HG03097 (cell line): ENCODE data around the gene B3GNT9.

ENCODE experiments used
- ATAC-seq: cut with Tn5 transposase; IDR thresholded peaks from one replicate; pipeline ENCODE4 v1.9.1; 2021; ENCODE audit not compliant: unreplicated experiment, low FRiP score

The B3GNT9 gene, protein sequence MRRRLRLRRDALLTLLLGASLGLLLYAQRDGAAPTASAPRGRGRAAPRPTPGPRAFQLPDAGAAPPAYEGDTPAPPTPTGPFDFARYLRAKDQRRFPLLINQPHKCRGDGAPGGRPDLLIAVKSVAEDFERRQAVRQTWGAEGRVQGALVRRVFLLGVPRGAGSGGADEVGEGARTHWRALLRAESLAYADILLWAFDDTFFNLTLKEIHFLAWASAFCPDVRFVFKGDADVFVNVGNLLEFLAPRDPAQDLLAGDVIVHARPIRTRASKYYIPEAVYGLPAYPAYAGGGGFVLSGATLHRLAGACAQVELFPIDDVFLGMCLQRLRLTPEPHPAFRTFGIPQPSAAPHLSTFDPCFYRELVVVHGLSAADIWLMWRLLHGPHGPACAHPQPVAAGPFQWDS

DNA sequence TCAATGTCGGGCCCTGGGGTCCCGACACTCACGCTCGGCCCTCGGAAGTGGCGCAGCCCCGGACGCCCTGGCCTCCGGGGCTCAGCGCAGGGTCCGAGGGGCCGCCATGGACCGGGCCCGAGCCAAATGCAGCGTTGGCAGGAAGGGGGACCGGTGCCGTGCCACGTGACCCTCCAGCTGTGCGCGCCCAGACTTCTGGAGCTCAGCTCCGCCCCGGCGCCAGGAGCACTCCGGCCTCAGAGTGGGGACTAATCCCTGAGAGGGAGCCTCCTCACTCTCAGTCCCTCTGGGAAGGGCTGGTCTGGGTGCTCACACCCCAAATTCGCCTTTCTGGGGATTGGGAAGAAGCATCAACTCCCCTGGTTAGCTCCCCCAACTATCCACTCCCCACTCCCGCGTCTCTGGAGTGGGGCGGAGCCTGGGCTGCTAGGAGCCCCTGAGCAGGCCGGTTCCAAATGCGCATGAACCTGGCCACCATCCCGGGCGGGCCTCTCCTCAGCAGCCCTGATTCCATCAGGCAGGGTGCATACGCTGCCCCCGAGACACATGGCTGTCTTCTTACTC, at the start of gene B3GNT9:
Gene B3GNT9, minus strand, starts transcription at position 166 of the 564 bp plus-strand sequence. CDS start 513 bp downstream, outside the sequence.
- ATAC-seq, result no peak

DNA sequence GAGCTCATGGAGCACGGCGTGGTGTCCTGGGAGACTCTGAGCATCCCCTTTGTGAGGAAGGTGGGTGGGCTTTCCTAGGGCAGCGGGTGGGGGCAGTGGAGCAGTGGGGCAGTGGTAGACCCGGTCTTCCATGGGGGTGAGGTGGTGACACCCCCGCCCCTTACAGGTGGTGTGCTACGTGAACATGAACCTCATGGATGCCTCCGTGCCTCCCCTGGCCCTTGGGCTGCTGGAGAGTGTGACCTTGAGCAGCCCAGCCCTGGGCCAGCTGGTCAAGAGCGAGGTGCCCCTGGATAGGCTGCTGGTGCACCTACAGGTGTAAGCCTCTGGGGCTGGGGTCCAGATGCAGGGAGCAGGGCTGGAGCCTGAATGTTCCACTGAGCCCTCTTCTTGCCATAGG, 49.7 kb upstream of the B3GNT9 start:
- ATAC-seq, result no peak

DNA sequence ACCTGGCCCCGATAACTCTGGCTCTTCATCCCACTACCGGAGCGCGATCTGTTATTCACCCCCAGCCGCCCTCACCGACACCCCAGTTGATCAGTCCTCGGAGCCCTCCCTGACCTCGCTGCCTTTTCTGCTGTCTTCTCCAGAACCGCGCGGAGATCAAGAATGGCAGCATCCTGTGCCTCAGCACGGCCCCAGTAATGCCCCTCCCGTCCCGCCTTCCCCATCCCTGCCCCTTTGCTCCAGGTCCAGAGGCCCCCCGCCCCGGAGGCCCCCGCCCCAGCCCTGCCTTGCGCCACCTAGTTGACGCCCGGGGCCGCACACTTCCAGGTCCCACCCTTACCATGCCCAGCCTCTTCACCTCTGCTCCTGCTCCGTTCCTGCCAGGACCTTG, 49.0 kb upstream of the B3GNT9 start:
- ATAC-seq, result no peak

DNA sequence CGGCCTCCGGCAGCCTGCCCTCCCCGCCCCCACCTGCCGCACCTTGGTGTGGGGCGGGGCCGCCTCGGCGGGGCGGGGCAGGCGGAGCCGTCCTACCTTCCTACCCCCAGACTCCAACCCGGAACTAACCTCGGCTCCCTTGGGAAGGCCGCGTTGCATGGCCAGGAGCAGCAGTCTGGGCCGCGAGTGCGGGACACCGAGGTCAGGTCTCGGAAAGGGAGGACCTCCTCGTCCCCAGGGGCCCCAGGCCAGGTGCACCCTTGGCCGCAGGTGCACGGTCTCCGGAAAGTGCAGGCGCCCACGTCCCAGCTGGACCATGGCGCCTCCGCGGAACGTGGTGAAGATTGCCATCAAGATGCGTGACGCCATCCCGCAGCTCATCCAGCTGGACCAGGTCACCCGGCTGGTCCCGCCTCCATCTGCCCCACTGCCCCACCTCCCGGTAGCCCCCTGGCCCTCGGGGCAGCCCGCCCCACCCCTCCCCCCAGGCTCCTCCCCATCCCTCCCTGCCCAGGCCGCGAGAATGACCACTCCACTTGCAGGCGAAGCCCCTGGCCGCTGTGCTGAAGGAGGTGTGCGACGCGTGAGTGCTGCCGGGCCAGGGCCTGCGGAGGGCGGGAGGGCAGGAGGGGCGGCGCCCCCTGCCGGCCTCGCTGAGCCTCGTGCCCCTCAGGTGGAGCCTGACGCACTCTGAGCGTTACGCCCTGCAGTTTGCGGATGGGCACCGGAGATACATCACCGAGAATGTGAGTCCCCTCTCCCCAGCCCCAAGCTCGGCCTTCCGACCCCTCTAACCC, 48.4 kb upstream of the B3GNT9 start, which contains the start of gene ELMO3:
Gene ELMO3, plus strand, starts transcription at position 121 of the 797 bp plus-strand sequence. Its CDS starts 196 bp downstream, at position 317.
- ATAC-seq, result no peak

DNA sequence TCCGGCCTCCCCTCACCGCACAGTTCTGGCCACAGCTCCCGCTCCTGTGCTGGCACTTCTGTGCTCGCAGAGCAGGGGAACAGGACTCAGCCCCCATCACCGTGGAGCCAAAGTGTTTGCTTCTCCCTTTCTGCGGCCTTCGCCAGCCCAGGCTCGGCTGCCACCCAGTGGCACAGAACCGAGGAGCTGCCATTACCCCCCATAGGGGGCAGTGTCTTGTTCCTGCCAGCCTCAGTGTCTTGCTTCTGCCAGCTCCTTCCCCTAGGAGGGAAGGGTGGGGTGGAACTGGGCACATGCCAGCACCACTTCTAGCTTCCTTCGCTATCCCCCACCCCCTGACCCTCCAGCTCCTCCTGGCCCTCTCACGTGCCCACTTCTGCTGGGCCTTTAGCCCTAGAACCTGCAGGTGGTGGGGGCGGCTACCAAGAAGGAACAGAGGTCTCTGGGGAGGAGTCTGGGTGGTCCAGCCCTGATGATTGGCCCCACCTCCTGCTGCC, 47.5 kb upstream of the B3GNT9 start:
- no peak for ATAC-seq

DNA sequence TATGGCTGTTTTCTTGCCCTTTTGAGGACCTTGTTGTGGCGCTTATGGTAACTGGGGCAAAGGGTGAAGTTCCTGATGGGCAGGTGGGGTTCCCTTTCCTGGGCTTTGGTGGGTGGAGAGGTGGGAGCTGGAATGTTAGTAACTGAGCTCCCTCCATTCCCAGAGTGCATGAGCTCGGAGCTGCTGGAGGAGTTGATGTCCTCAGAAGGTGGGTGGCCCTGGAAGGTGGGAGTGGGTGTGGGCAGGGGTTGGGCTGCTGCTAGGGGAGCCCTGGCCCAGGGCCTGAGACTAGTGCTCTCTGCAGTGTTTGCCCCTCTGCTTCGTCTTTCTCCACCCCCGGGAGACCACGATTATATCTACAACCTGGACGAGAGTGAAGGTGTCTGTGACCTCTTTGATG, 46.9 kb upstream of the B3GNT9 start:
- no peak for ATAC-seq

DNA sequence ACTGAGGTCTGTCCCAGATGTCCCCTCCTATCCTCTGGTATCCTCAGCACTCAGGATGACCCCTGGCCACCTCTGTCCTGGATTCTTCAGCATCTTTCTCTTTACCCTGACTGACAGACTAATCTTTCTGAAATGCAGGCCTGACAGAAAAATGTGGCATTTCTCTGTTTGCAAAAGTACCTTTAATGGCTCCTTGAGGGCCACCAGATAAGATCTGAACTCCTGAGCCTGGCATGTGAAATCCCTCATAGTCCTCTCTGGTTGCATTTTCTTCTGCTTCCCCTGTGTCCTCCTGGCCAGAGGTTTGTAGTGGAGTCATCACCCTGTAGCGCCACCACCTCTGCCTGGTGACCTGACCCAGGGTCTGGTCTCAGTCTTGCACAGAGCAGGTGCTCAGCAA, 46.1 kb upstream of the B3GNT9 start:
- no peak for ATAC-seq

DNA sequence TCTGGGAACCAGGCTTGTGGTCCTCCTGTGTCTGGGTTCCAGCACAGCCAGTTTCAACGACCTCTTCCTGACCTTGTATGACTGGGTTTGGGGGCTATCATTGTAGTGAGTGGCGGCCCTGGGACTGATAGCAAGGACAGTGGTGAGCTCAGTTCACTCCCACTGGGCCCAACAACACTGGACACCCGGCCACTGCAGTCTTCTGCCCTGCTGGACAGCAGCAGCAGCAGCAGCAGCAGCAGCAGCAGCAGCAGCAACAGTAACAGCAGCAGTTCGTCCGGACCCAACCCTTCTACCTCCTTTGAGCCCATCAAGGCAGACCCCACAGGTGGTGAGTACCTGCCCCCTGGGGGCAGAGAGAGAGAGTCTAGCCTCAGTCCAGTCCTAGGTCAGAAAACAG, 44.9 kb upstream of the B3GNT9 start:
- no peak for ATAC-seq

DNA sequence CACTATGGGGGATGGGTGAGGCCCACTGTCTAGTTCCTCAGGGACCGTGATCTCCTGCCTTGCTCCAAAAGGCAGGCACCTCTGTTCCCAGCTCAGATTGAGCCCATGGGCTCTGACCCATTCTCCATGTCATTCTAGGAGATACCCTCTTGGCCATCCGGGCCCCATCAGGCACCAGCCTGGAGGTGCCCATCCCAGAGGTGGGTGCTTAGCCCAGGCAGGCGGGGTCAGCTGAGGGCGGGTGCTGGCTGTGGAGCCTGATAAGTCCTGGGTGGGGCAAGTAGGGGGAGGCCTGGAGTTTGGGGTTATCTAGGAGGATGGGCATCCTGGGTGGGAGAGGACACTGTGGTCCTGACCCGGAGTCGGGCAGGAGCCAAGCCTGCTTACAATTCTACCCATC, 43.5 kb upstream of the B3GNT9 start:
- no peak for ATAC-seq

DNA sequence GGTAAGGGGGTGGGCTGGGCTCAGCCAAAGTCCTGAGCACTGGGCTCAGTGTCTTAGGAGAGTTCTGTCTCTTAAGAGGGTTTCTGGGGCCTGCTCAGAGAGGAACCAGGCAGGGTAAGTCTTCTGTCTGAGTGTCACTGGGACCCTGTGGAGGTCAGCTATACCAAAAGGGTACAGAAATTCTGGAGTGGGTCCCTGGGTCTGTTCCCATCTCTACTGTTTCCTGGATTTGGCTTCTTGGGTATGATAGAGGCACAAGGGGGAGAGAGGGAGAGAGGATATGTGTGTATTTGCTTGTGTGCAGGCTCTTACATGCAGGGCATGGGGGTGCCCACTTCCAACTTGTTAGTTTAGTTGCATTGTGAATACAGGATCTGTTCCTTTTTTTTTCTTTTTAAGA, 42.7 kb upstream of the B3GNT9 start:
- no peak for ATAC-seq

DNA sequence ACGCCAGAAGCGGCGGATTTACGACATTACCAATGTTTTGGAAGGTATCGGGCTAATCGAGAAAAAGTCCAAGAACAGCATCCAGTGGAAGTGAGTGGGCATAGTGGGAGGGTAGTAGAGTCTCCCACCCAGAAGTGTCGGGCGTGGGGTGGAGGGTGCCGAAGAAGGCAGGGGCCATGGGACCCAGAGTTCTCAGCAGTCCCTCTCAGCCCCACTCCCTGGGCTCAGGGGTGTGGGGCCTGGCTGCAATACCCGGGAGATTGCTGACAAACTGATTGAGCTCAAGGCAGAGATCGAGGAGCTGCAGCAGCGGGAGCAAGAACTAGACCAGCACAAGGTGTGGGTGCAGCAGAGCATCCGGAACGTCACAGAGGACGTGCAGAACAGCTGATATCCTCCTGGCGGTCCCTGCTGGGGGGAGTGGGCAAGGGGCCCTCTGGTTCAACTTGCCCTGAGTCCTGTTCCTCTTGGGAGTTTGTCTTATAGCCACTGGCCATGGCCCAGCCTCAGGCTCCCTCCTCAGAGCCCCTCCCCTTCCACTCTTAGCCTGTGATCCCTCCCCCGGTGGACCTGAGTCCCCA, 42.1 kb upstream of the B3GNT9 start:
- ATAC-seq, result no peak

DNA sequence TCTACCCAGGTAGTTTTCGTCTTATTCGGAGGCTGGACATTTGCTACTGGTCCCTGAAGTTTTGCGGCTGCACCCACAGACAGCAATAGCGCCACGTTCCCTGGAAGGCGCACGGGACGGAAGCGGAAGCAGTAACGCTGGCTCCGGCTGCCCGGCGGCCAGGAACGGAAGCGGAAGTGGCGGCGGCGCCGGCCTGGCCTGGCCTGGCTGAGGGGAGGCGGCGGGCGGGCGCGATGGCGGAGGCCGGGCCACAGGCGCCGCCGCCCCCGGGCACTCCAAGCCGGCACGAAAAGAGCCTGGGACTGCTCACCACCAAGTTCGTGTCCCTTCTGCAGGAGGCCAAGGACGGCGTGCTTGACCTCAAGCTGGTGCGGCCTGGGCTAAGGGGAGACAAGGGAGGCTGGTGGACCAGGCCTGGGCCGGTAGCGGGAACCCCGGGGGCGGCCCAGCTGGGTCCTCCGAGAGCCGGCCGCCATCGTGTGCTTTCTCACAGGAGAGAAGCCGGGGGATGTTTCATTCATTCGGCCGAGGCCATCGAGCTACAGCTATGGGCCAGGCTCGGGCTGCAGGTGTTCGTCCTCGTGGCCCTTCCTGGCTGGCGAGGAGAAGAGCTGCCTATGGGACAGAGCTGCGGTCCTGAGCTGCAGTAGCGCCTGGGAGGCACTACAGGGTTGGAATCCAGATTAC, 41.3 kb upstream of the B3GNT9 start, which contains the start of gene E2F4:
Gene E2F4, plus strand, starts transcription at position 161 of the 687 bp plus-strand sequence. Its CDS starts 73 bp downstream, at position 234.
- peak; percentile 55 for ATAC-seq

DNA sequence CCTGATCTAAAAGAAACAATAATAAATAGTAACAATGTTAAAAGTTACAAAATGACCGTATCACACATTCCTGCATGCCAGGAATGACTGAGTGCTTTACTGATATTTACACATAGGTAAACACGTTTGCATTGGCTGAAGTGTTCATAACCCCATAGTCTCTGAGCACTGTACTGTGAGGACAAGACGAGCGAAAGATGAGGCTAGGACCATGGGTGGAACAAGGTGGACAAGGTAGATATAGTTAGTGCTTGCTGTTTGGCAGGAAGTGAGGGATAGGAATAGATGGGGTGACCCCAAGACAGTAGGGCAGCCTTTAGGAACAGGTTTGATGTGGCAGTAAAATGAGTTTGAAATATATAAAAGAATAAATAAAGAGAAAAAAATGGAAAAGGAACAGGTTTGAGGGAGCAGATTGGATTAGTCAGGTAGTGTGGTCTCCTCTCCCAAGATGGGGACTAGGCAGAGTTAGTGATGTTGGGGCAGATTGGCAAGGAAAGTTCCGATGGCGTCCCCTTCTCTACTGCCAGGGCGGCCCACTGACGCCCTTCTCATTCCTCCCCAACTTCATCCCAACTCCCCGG, 40.7 kb upstream of the B3GNT9 start:
- no peak for ATAC-seq

DNA sequence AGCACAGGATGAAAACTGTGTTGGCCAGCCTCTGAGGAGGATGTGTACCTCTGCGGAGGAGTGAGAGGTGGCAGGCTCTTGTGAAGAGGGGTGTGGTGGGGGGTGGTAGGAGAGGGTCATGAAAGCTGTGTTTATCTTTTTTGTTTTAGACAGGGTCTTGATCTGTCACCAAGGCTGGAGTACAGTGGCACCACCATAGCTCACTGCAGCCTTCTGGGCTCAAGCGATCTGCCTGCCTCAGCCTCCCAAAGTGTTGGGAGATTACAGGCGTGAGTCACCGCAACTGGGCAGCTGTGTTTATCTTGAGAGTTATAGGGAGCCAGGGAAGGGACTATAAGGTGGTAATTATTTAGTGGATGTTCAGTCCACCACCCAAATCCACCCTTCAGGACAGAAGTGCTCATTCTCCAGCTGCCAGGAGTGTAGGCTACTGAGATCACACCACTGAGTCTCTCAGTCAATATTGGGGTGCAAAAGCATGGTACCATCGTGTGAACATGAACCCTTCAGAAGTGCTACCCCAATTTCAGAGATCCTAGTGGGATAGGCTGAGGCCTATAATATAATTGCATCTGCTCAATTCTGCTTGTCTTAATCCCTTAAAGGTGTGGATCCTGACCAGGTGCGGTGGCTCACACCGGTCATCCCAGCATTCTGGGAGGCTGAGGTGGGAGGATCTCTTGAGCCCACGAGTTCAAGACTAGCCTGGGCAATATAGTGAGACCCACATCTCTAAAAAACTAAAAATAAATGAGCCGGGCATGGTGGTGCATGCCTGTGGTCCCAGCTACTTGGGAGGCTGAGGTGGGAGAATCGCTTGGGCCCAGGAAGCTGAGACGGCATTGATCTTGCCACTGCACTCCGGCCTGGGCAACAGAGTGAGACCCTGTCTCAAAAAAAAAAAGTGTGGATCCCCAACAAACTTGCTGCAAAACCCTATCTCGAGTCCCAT, 39.9 kb upstream of the B3GNT9 start:
- ATAC-seq, result no peak

DNA sequence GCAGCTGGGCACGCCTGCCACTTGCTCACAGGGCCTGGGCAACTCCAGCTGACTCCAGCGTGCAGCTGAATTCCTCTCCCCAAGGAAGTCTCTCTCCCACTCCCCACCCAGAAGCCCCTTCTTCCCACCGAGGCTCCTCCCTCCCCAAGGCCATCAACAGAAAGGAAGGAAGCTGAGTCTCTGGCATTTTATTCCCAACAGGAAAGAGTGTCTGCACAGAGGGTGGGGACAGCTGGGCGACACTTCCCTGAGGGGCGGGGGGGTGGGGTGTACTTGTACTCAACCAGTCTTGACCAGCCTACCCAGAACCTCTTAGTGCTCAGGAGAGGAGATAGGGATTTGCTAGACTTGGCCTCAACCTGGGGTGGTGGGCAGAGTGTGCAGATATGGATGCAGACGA, 39.2 kb upstream of the B3GNT9 start, which contains the start of gene EXOC3L1:
Gene EXOC3L1, minus strand, starts transcription at position 96 of the 400 bp plus-strand sequence. CDS start 460 bp downstream, outside the sequence.
- ATAC-seq, result no peak

DNA sequence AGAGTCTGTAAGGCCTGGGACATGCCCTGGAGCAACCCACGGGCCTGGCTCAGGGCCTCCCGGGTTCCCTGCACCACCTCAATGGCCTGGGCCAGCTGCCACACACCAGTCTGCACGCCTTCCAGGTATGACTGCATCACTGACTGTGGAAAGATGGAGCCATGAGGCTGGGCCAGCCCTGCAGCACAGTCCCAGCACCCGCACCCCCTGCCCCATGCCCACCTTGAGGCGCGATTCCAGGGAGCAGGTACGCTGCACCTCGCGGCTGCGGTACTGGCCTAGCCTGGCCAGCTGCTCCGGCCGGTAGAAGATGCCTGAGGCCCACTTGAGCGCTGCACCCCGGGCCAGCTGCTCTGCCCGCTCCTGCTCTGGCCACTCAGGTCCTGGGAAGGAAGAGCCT, 38.0 kb upstream of the B3GNT9 start:
- no peak for ATAC-seq

DNA sequence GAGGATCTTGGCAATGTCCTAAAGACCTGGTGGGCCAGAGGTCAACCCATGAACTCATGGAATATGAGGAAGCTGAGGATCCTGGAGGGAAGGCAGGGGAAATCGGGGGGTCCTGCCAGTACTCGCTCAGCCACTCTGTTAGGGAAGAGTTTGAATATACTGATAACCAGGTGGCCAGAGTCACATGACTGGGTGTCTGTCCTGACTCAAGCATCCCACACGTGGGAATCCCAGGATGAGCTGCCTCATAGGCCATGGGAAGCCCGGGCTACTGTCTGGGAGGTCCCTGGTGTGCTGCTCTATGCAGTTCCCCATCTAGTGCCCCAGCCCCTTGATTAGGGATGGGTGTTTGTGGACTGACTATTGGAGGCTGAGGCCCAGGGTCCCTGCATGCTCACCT, 37.5 kb upstream of the B3GNT9 start:
- ATAC-seq, result no peak

DNA sequence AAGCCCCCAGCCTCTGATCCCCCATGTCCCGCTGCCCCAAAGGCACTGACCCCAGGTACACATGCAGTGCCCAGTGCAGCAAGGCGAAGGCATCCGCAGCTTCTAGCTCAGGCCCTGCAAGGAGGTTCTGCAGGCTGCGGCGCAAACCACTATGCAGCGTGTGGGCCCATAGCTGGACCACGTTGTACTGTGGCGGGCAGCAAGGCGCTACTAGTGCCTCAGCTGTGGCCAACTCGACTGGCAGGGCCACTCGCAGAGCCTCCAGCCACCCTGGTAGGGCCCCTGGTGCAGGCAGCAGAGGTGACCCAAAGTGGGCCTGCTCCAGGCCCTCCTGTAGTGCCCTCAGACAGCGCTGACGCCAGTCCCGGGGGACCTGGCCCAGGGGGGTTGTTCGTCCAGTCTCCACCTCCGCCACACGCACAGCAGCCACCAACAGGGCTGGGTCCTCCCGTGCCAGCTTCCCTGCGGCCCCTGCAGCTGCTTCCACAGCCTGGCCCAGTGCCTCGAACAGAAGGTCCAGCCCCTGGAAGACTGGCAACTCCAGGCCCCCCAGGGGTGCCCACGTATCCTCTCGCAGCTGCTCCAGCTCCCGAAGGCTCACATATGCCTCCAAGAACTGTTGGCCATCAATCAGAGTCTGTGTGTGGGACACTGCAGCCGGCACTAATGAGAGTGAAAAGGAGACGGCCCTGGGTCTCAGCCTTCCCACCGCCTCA, 36.5 kb upstream of the B3GNT9 start:
- ATAC-seq, result no peak
